Upper lobe of left lung (tissue), 6 donors: ENCODE results near the gene MBD3L5. TPM values are rescaled to one million over a fixed set of nuclear protein-coding genes. Genes with fewer than 3 reads are reported as not detected.

Experiments used
- ATAC-seq, 2 donors: fragments of 200-7000 bp; cut with Tn5 transposase; one replicate each; pipeline ENCODE4 v1.9.1; 2022; ENCODE audit warnings: mild to moderate bottlenecking in 2 of 2, moderate library complexity in 2 of 2; ENCODE audit not compliant: low FRiP score in 2 of 2
- DNase-seq, 2 donors: peaks; one replicate each; pipeline ENCODE4 v3.0.0-alpha.2; 2019 to 2020
- H3K27ac ChIP-seq, 4 donors: fragments of 200-600 bp; sonication (generic); one replicate each; pipeline ENCODE4 v1.5.1; 2016 to 2019
- H3K27me3 ChIP-seq, 4 donors: fragments of 200-600 bp; sonication (generic); one replicate each; pipeline ENCODE4 v1.5.1; 2017 to 2019
- H3K36me3 ChIP-seq, 4 donors: fragments of 200-600 bp; sonication (generic); one replicate each; pipeline ENCODE4 v1.5.1; 2016 to 2019
- H3K4me1 ChIP-seq, 4 donors: fragments of 200-600 bp; sonication (generic); one replicate each; pipeline ENCODE4 v1.5.1; 2018 to 2019
- H3K4me3 ChIP-seq, 4 donors: fragments of 200-600 bp; sonication (generic); one replicate each; pipeline ENCODE4 v1.5.1; 2017 to 2019; ENCODE audit warnings: mild to moderate bottlenecking in 2 of 4, moderate library complexity in 1 of 4
- H3K9me3 ChIP-seq, 4 donors: fragments of 200-600 bp; sonication (generic); one replicate each; pipeline ENCODE4 v1.5.1; 2018 to 2019
- CTCF ChIP-seq, 6 experiments: fragments of 450-650 bp in 4 of 6; fragments of 200-600 bp in 2 of 6; sonication (generic) in 2 of 6; IDR thresholded peaks; one replicate each; pipeline ENCODE4 v1.5.1; 2016 to 2019; ENCODE audit warnings: antibody characterized with exemption in 6 of 6
- EP300 ChIP-seq, 4 donors: sonication (generic); formaldehyde crosslinking; IDR thresholded peaks; one replicate each; pipeline ENCODE4 v1.5.1; 2017; ENCODE audit warnings: antibody characterized with exemption in 4 of 4, control low read depth in 2 of 4
- POLR2A ChIP-seq, 4 donors: fragments of 450-650 bp; IDR thresholded peaks; one replicate each; pipeline ENCODE4 v1.5.1; 2016 to 2017; ENCODE audit warnings: antibody characterized with exemption in 4 of 4, mild to moderate bottlenecking in 2 of 4
- POLR2AphosphoS5 ChIP-seq, 2 donors: sonication (generic); formaldehyde crosslinking; IDR thresholded peaks; one replicate each; pipeline ENCODE4 v1.5.1; 2017; ENCODE audit warnings: antibody characterized with exemption in 2 of 2
- WGBS, 2 donors: methylation state at CpG; one replicate each; pipeline ENCODE4 v1.1.5; 2017 to 2018; 5-methylcytosine and 5-hydroxymethylcytosine counted together
- total RNA-seq, 6 donors: library from RNA; depleted of rRNA in 4 of 6; stranded (reverse); fragments of >200 nt in 4 of 6; gene quantifications; one replicate each; pipeline versions ENCODE4 v1.1.0 to v1.2.1, GENCODE V29; 2016 to 2021
- donor health status: DM: no; HTN: no; CAD: no; lungs with moderate emphysema.
- donor health status: DM: no; HTN: yes; CAD: no; lungs with severe emphysema.

Gene MBD3L5
- total RNA-seq, 6 donors from 2014 or later, result not detected

GRCh38 chr19:7068599-7068998, 38.2 kb downstream of the MBD3L5 start:
- Histone ChIP-seq H3K36me3 (peaks cover 12 to 32% (median 26%) of the 10 kb centered on the region in 4 donors), H3K27me3 (no peaks in the 10 kb centered on the region), H3K9me3 (no peaks in the 10 kb centered on the region), H3K4me3 (peak overlapping the region in 2 of 4 donors; percentile 95 to 98), H3K27ac (peak overlapping the region in 3 of 4 donors; percentile 32 to 89 (median 88)), H3K4me1 (peaks cover 7 to 17% (median 11%) of the 10 kb centered on the region in 4 donors)
- DNase-seq, result no peak
- no peak for TF ChIP-seq POLR2A (IDR thresholded peaks at IDR 0.05)
- no peak for TF ChIP-seq EP300 (IDR thresholded peaks at IDR 0.05)
- TF ChIP-seq CTCF (IDR thresholded peaks at IDR 0.05), result no peak
- no peak for ATAC-seq
- 80 to 86% methylated on average over 6 of the region's 6 CpGs for WGBS, 2 donors

- 0 to 1% methylated on average over 22 to 49 of the region's 56 CpGs for WGBS, 2 donors
- peak; percentile 100 for ATAC-seq
- peaks cover 7 to 17% (median 11%) of the 10 kb centered on the region in 4 donors for H3K4me1 ChIP-seq
These were observed 38.9 kb downstream of the MBD3L5 start, which contains the start of gene ZNF557 for GRCh38 chr19:7069042-7069903. Gene ZNF557 (plus strand): TSS chr19:7069703. CDS start chr19:7075075, 5,372 bp downstream.

GRCh38 chr19:7069904-7070226, 39.5 kb downstream of the MBD3L5 start:
- H3K27ac ChIP-seq, result peak overlapping the region; percentile 87 to 89 (median 88)
- ATAC-seq, result peak in 1 of 2 donors; percentile 7
- WGBS, 2 donors, result 0 to 1% methylated on average over 6 to 12 of the region's 12 CpGs
- TF ChIP-seq CTCF (IDR thresholded peaks at IDR 0.05), result no peak
- TF ChIP-seq POLR2AphosphoS5 (IDR thresholded peaks at IDR 0.05), result no peak
- TF ChIP-seq EP300 (IDR thresholded peaks at IDR 0.05), result no peak
- no peak for TF ChIP-seq POLR2A (IDR thresholded peaks at IDR 0.05)
- H3K4me3 ChIP-seq, result peak overlapping the region; percentile 93 to 100 (median 96)
- DNase-seq, result no peak
- H3K27me3 ChIP-seq, result no peaks in the 10 kb centered on the region
- peaks cover 23 to 44% (median 38%) of the 10 kb centered on the region in 4 donors for H3K36me3 ChIP-seq
- peaks cover 7 to 17% (median 11%) of the 10 kb centered on the region in 4 donors for H3K4me1 ChIP-seq
- peaks cover 0 to 2% (median under 1%) of the 10 kb centered on the region in 4 donors for H3K9me3 ChIP-seq

More at GRCh38 chr19:7069042-7069903, 38.9 kb downstream of the MBD3L5 start, which contains the start of gene ZNF557:
- TF ChIP-seq POLR2A (IDR thresholded peaks at IDR 0.05) (peak in 3 of 4 donors; percentile 17 to 78 (median 64)), CTCF (IDR thresholded peaks at IDR 0.05) (peak in 1 of 6 experiments; percentile 16), POLR2AphosphoS5 (IDR thresholded peaks at IDR 0.05) (peak; percentile 71 to 72), EP300 (IDR thresholded peaks at IDR 0.05) (peak in 1 of 4 donors; percentile 5)
- DNase-seq, result peak; percentile 98 to 99
- Histone ChIP-seq H3K9me3 (no peaks in the 10 kb centered on the region), H3K36me3 (peaks cover 19 to 38% (median 32%) of the 10 kb centered on the region in 4 donors), H3K27ac (peak within 1 kb of the TSS; percentile 87 to 89 (median 88)), H3K27me3 (no peaks in the 10 kb centered on the region), H3K4me3 (peak within 1 kb of the TSS; percentile 93 to 100 (median 96))

- DNase-seq, result no peak
- Histone ChIP-seq H3K36me3 (peaks cover 49 to 71% (median 64%) of the 10 kb centered on the region in 4 donors), H3K4me1 (peaks cover 7 to 17% (median 11%) of the 10 kb centered on the region in 4 donors), H3K27ac (no peak overlapping the region), H3K9me3 (peaks cover 4 to 27% (median 23%) of the 10 kb centered on the region in 4 donors), H3K27me3 (no peaks in the 10 kb centered on the region), H3K4me3 (no peak overlapping the region)
- ATAC-seq, result no peak
- TF ChIP-seq CTCF (IDR thresholded peaks at IDR 0.05), result no peak
- TF ChIP-seq EP300 (IDR thresholded peaks at IDR 0.05), result no peak
- no peak for TF ChIP-seq POLR2AphosphoS5 (IDR thresholded peaks at IDR 0.05)
- no peak for TF ChIP-seq POLR2A (IDR thresholded peaks at IDR 0.05)
- WGBS, 2 donors, result 85 to 90% methylated on average over 6 of the region's 6 CpGs
These were observed 42.2 kb downstream of the MBD3L5 start for GRCh38 chr19:7072541-7072940.
